Fibroblast of upper back skin (primary cell): Measurements from ENCODE around the gene CCDC187.
"Not testable (repeated sequence)": the region's sequence is repeated elsewhere in the genome, so short reads cannot be mapped to it uniquely, and the experiment has no call there.

Source experiments
- DNase-seq: peaks from one replicate; pipeline ENCODE4 v3.0.0-alpha.2; 2013

The CCDC187 gene

DNA sequence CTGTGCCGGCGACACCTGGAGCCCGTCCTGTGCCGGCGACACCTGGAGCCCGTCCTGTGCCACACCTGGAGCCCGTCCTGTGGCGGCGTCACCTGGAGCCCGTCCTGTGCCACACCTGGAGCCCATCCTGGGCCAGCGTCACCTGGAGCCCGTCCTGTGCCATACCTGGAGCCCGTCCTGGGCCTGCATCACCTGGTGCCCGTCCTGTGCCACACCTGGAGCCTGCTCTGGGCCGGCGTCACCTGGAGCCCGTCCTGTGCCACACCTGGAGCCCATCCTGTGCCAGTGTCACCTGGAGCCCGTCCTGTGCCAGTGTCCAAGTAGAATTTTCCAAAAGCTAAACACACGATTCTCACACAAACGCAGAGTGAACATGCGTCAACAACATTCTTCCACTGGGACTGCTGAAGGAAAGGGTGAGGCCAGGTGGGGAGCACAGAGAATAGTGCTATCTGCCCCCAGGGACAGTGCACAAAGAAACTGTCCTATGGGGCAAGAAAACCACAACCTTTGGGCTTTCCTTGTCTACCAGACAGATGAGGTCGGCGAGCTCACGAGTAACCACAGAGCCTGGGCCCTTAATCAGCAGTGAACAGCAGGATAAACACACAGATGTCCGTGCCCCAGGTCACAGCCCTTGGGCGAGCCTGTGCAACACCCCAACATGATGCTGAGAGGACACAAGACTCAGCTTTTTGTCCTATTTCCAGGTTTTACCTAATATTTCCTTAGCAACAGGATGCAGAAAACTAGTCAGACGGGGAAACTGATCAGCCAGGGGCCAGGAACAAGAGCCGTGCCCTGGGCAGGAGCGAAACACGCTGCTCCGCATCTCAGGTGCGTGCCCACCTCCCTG, 66.2 kb downstream of the CCDC187 start:
- no peak for DNase-seq

DNA sequence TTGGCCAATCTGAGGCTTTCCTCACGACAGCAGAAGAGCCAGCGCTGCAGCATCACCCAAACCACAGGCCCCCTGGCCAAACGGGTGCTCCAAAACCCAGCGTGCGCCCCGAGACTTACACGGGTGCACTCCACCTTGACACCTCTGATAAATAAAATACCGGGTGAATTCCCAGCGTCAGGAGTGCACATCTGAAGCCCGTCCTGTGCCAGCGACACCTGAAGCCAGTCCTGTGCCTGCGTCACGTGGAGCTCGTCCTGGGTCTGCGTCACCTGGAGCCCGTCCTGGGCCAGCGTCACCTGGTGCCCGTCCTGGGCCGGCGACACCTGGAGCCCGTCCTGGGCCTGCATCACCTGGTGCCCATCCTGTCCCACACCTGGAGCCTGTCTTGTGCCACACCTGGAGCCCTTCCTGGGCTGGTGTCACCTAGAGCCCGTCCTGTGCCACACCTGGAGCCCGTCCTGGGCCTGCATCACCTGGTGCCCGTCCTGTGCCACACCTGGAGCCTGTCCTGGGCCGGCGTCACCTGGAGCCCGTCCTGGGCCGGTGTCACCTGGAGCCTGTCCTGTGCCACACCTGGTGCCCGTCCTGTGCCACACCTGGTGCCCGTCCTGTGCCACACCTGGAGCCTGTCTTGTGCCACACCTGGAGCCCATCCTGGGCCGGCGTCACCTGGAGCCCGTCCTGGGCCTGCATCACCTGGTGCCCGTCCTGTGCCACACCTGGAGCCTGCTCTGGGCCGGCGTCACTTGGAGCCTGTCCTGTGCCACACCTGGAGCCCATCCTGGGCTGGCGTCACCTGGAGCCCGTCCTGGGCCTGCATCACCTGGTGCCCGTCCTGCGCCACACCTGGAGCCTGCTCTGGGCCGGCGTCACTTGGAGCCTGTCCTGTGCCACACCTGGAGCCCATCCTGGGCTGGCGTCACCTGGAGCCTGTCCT, 67.2 kb downstream of the CCDC187 start:
- DNase-seq: not testable (repeated sequence)

DNA sequence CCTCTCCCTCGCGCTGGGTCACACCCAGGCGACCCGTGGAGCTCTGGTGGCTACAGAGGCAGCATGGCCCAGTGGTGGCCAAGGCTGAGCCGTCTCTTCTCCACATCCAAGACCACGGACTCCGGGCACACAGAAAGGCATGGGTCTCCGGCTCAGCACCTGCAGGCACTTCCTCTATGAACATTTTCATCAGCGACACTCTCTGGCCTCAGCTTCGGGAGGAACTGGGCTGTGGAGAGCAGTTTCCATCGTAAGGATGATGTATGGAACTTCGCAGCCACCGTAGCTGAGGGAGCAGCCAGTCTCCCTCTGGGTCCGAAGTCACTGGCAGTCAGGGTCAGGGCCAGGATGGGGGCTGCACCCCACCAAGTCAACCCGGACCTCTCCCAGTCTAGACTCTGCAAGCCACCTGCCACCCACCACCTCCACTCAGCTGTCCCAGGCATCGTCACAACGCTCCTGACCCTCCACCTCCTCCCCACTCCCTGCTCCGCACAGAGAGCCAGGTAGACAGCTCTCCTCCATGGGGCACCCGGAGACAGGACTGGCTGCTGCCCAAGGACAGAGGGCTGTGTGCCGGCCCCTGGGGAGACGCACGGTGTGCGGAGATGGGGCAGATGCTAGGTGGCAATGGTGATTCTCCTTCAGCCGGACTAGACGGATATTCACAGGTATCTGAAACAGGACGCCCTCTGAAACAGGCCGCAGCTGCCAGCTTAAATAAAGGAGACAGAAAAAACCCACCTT, 68.0 kb downstream of the CCDC187 start:
- DNase-seq: no peak

DNA sequence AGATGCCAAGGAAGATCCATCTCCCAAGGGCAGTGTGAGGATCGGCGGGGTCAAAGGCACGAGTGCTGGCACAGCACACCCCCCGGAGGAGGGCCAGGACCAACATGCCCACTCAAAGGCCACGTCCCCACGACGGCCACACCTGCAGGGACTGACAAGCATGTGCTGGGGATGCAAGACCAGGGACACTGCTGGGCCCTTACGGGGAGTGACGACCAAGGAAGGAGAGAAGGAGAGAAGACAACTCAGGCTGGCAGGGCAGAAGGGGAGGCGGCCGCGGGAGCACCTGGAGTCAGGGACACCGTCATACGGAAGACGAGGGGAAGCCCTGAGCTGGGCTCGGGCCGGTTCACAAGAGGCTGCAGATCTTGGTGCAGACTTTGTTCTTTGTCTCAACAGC, 68.7 kb downstream of the CCDC187 start:
- no peak for DNase-seq

DNA sequence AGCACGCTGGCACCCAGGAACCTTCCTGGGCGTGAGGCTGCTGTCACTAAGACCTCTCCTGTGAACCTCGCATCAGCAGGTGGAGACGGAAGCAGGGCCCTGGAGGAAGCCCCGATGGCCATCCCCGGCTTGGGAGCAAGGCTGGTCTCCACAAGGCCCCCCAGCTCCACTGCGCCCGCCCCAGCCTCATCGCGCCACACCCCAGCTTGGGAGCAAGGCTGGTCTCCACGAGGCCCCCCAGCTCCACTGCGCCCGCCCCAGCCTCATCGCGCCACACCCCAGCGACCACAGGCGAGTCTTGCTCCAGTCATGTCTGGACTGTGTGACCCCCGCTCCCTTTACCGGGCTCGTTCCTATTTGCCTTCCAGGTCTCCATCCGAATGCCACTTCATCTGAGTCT, 69.3 kb downstream of the CCDC187 start:
- no peak for DNase-seq

DNA sequence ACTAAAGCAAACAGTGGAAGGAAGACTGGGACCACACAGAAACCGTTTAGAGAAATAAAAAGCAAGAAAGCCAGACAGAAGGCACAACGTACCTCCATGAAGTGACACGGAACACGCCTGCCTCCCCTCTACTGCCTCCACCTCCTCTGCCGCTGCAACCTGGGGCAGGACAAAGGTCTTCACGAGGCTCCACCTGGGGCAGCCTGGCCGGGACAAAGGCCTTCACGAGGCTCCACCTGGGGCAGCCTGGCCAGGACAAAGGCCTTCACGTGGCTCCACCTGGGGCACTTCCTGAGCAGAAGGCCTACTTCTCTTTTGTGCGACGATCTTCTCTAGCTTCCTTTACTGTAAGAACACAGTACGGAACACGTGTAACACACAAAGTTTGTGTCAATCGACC, 70.0 kb downstream of the CCDC187 start:
- DNase-seq: no peak

DNA sequence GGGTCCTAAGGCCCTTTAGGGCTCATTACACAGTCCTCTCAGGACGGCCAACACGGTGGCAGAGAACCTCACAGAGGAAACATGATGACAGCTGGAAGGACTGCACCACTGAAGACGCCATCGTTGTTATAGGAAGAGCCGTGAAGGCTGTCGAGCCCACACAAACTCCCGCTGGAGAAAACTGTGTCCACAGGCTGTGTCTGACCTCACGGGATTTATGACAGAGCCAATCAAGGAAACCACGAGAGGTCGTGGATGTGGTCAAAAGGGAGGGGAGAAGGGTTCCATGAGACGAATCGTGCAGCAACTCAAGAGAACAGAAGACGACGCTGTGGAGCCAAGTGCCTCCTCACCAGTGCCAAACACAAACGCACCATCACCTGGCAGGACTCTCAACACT, 70.5 kb downstream of the CCDC187 start:
- DNase-seq: no peak

DNA sequence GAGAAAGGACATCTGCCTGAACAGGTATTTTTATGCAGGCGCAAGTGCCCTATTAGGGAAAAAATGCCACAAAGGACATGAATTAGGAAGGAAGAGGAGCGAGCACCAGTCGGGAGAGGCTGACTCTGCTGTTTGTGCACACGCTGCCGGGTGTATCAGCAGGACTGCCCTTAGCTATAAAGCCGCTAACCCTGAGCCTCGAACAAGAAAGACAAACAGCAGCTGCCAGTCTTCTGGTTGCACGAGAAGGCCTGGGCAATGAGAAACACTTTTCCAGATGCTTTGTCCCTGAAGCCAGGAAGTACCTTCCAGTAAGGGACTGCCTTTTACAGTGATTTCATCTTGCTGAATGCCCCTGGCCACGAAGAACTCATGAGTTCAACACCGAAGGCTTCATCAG, 70.9 kb downstream of the CCDC187 start:
- no peak for DNase-seq

DNA sequence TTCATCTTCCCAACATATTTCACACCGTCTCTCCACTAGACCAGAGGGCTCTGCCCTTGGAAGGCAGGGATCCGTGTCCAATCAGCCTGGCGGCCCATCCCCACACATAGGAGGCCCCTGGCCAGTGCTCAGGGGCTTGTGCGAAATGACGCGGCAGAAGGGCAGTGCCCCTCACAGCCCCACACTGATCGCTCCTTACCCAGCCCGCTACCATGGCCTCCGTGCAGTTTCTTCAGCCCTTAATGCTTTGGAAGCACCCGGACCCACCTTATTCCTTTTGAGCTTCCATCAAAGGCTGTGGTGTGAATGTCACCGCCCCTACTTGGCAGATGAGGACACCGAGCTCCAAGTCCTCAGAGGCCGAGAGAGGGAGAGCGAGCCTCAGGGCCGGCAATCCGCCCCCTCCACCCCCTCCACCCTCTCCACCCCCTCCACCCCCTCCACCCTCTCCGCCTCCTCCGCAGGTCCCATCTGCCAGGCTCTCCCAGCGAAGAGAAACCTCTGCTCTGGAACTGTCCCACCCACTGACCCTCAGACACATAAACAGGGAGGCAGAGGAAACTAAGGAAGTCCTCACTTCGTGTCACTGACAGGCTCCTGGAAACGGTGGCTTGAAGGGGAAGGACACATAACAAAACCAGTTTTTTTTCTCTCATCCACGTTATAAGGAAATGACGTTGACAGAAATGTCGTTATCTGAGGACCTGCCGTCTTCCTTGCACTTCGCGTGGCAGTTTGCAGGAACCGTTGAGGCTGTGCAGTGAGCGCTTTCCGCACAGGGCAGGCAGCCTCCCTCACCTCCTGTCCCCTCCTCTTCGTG, 72.2 kb downstream of the CCDC187 start:
- DNase-seq: no peak

DNA sequence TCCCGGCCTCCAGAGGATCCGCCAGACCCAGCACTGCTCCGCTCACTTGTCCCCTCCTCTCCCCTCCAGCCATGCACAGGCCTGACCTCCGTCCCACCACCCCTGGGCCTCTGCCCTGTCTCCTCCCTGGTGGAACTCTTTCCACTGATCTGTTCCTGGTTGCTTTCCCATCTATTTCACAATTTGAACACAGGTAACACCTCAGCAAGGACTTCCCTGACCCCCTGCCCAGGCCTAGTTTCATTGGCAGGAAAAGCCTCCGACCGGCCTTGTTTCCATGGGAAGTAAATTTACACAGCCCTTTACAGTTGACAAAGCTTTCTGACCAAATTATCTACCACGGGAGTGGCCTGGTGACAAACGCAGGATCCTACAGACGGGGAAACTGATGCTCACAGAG, 73.1 kb downstream of the CCDC187 start:
- DNase-seq: no peak

DNA sequence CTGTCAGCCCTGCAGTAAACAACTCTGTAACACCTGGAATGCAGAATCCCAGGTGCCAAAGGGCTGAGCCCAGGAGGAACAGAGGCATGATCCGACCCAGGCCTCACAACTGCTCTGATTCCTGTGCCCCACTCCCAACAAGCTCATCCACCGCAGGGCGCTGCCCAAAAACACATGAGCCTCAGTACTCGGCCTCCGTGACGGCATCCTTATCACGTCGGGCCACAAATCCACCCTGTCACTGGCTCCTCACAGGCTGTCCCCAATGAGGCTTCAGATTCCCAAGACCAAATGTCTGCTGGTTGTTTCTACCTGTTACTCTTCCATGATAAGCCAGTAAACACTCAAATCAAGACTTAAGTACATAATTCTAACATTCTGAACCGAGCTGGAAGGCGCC, 73.5 kb downstream of the CCDC187 start:
- DNase-seq: no peak

DNA sequence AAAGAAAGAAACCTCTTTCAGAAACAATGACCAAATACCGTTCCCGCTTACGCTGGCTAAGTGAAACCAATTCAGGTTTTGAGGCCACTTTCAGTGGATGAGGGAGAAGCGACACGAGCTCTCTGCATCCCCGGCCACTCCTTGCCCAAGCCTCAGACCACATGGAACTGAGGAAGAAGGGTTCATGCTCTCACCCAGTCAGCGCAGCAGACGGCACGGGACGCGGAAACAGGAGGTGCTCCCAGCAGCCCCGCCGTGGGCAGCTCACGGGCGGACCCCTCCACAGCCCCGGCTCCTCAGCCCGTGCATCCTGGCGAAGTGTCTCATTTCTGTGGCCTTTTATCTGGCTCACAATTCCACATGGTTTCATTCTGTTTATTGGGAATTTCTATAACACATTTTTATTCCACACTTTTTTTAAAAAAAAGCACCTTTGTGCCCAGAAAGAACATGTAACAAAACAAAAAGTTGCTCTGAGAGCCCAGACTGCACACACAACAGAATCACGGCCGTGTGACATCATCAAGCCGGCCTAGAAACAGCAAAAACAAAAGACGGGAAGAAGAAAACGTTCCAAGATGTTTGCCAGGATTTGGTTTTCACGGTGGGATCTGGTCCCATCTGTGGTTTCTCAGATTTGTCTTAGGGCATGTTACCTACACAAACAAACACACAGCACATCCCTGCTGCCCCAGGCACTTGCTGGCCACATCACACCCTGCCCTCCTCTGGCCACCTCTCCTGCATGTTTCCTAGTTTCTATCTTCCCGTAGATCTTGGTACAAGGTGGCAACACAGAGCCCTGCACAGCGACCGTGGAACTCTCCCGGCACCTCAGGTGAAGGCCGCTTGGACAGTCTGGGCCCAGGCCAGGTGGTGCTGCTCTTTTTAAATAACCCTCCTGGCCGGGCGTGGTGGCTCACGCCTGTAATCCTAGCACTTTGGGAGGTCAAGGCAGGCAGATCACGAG, 74.5 kb downstream of the CCDC187 start:
- DNase-seq: no peak

DNA sequence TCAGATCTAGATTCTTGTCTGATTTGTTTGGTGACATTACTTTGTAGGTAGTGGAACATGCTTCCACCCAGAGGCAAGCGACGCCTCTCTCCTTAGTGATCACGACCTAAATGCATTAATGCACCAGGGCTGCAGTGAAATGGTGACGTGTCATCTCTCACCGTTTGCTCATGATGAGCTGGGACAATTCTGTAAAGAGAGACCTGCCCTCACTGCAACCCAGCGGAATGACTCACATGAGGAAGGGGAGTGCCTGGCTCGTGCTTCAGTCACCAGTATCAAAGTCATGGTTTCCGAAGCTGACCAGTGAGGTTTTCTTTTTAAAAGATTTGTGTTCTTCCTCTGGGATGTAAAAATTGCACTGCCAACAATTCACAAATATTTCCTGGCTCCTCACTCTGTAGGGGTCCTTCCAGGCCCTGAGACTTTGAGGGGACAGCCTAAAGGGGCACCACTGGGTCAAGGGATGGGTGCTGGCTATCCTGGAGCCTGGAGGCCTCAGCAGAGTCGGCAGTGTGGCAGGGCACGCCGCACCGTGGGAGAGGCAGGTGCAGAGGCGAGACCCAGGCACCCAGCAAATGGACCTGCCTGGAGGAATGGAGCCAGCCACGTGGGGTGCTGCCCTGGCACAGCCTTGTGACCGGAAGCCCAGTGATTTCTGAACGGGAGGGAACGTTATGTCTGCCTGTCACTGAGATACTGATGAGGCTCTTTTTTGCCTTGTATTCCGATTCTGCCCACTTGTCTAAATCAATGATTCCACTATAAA, 75.6 kb downstream of the CCDC187 start:
- peak; percentile 66 for DNase-seq

DNA sequence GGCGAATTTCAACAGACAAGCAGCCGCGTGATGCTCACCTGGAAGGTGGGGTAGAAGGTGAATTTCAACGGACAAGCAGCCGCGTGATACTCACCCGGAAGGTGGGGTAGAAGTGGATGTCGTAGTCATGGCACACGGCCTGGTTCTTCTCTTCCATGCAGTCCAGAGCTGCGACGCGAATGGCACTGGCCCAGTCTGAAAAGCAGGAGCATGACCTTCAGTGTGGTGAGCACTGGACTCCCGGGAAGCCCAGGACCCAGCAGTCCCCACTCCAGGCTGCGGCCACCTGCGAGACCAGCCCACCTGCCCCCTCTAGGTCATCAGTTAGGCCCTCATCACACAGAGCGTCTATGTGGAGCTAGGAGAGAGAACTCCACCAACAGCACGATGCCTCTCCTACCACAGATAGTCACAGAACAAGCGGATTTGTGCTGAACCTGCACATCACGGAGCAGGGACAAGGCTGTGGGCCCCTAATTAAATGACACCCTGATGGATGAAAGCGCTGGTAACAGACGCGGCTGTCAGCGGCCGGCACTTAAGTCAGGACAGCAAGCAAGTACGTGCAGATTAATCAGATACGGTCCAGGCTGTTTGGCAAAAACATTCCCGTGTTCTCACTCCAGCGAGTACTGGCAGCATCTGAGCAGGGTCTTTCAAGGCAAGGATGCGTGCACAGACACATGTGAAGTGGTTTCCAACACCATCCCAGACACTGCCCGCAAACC, 77.0 kb downstream of the CCDC187 start:
- no peak for DNase-seq

DNA sequence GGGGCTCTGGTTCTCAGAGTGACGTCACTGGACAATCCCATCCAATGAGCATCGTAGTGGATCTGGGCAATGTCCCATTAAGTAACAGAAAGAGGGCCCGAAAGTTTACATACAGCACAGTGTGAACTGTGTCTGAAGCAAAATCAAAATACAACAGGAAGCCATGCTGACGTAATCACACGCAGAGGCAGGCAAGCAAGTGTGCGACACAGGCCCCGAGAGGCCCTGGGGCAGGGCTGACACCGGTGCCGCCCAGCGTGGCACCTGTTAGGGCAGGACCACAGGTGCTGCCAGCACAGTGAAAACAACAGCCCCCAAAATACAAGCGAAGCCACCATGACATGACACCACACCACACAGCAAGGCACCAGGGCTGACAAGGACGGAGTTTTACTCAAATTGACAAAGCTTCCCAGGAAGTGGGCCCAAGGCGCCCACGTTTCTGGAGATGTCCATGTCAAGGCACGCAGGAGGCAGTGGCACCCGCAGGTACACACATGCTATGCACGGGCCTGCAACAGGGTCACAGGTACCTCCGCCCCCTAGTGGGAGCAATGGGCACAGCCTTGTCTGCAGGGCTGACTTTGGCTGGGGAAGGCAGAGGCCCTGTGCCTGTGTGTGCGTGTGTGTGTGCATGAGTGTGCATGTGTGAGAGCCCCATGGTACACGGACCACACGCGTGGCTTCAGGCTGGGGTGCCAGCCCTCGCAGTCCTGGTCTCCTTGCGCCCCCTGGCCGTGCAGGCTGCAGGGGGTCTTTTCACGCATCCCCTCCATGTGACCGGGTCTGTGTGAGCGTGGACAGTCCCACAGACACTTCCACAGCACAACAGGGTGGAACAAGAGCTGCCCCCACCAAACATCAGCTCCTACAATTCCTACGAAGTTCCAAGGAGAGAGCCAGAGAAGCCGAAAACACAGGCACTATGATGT, 77.9 kb downstream of the CCDC187 start:
- peak; percentile 37 for DNase-seq

DNA sequence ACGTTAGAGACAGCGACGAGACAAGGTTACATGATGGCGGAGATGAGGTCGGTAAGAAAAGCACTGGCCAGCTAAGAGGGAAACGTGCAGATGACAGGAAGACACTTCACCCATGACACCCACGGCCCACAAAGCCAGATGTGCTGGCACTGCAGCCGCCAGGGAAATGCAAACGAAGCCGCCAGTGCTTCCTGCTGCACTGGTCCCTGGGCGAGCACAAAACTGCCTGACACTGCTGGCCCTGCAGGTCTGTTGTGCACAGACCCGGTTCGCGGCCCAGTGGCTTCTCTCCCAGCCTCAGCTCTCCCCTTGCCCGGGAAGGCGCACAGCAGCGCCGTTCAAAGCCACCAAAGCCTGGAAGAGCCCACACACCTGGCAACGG, 78.5 kb downstream of the CCDC187 start:
- DNase-seq: no peak

DNA sequence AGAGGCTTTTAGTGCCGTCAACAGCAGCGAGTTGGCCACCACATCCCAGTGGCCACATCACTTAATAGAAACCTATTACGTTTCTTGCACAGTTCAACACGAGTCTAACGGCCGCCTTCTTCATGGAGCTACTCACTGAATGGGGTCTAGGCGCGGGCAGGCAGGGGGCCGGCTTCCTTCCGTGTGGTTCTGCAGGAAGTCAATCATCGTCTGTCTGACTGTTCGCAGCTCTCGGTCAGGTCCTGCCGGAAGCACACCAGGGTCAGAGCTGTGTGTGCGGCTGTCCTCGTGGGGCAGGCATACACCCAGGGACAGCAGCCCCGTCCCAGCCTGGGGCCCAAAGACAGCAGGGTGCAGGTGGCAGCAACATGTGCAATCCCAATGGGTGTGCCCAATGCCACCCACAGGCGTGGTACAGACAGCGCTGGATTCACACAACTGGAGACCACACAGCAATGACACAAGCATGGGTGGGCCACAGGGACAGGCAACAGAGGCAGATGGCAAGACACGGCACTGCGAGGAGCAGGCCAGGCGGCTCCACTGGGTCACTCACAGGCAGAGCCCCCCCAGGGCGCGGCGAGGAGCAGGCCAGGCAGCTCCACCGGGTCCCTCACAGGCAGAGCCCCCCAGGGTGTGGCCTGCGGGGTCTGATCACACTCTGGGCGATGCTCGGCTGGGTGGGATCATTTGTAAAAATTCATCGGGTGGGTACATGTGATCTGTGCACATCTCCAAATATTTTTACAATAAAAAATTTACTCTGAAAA, 79.8 kb downstream of the CCDC187 start:
- DNase-seq: no peak

DNA sequence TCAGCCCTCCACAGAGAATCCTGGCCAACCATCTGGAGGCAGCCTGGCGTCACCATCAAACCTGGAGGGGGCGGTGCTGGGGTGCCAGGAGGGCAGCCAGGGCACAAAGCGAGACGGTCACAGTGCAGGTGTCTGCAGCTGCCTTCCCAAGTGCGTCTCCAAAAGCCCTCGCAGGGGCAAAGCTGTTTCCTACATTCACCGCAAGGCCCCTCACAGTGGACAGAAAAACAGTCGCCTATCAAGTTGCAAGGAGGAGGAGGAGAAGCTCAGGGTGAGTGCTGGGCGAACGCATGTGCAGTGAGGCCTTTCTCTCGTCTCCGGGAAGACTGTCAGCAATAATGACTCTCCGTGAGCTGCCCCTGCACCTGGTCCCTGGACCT, 81.0 kb downstream of the CCDC187 start:
- DNase-seq: no peak
